Osteoblast (primary cell): ENCODE data around the gene PRSS21. TPM values are rescaled to one million over a fixed set of nuclear protein-coding genes. Genes with fewer than 3 reads are reported as not detected.

ENCODE experiments used
- DNase-seq: peaks from one replicate; pipeline ENCODE4 v3.0.0; 2011; ENCODE audit warnings: low spot score, mixed read lengths; ENCODE audit not compliant: insufficient read length; ENCODE audit errors: missing footprints
- H2AFZ ChIP-seq: 2 replicates; pipeline ENCODE4 v1.6.0; 2011; ENCODE audit warnings: mild to moderate bottlenecking, low read length
- H3K27ac ChIP-seq: 2 replicates; pipeline ENCODE4 v1.5.1; 2011; ENCODE audit warnings: mild to moderate bottlenecking, low read depth, low read length, moderate library complexity
- H3K27me3 ChIP-seq: 2 replicates; pipeline ENCODE4 v1.6.0; 2012; ENCODE audit warnings: mild to moderate bottlenecking, control low read depth, inconsistent platforms, low read length, moderate library complexity; ENCODE audit not compliant: insufficient read depth
- H3K36me3 ChIP-seq: 2 replicates; pipeline ENCODE4 v1.5.1; 2011; ENCODE audit warnings: mild to moderate bottlenecking, low read length, control low read depth, moderate library complexity; ENCODE audit not compliant: insufficient read depth
- H3K4me1 ChIP-seq: 2 replicates; pipeline ENCODE4 v1.5.1; 2011; ENCODE audit warnings: mild to moderate bottlenecking, low read length, control low read depth, moderate library complexity; ENCODE audit not compliant: insufficient read depth
- H3K4me2 ChIP-seq: 2 replicates; pipeline ENCODE4 v1.6.0; 2011; ENCODE audit warnings: mild to moderate bottlenecking, low read length; ENCODE audit not compliant: insufficient read depth
- H3K4me3 ChIP-seq: fragments of 200-600 bp; sonication (generic); 3 replicates; pipeline ENCODE4 v1.5.1; 2012; ENCODE audit warnings: mild to moderate bottlenecking, low read length, inconsistent platforms; ENCODE audit not compliant: insufficient read depth
- H3K79me2 ChIP-seq: 2 replicates; pipeline ENCODE4 v1.6.0; 2012; ENCODE audit warnings: mild to moderate bottlenecking, low read length, control low read depth, inconsistent platforms; ENCODE audit not compliant: insufficient read depth
- H3K9me3 ChIP-seq: 2 replicates; pipeline ENCODE4 v1.5.1; 2011; ENCODE audit warnings: low read depth, low read length, control low read depth
- H4K20me1 ChIP-seq: 2 replicates; pipeline ENCODE4 v1.6.0; 2012; ENCODE audit warnings: mild to moderate bottlenecking, low read length, control low read depth; ENCODE audit not compliant: insufficient read depth
- total RNA-seq: library from RNA; depleted of rRNA; stranded (reverse); fragments of >200 nt; gene quantifications from 2 replicates; pipeline ENCODE4 v1.2.3, GENCODE V29; 2012
- TF ChIP-seq, protein P1 (sequence below): IDR thresholded peaks from 2 replicates; pipeline ENCODE4 v1.5.1; 2011; ENCODE audit warnings: mild to moderate bottlenecking, low read depth, low read length, moderate library complexity; ENCODE audit errors: extremely low read depth

Gene PRSS21
- total RNA-seq, 1 donor: not detected

- Histone ChIP-seq H3K9me3 (no peaks in the 10 kb centered on the region), H2AFZ (no peak overlapping the region), H3K27ac (no peak overlapping the region), H4K20me1 (no peaks in the 10 kb centered on the region), H3K36me3 (no peaks in the 10 kb centered on the region), H3K79me2 (no peaks in the 10 kb centered on the region), H3K4me1 (peaks cover 9% of the 10 kb centered on the region), H3K27me3 (peaks cover 45% of the 10 kb centered on the region), H3K4me3 (no peak overlapping the region), H3K4me2 (no peak overlapping the region)
- DNase-seq: peak; percentile 63
- TF ChIP-seq, protein P1, sequence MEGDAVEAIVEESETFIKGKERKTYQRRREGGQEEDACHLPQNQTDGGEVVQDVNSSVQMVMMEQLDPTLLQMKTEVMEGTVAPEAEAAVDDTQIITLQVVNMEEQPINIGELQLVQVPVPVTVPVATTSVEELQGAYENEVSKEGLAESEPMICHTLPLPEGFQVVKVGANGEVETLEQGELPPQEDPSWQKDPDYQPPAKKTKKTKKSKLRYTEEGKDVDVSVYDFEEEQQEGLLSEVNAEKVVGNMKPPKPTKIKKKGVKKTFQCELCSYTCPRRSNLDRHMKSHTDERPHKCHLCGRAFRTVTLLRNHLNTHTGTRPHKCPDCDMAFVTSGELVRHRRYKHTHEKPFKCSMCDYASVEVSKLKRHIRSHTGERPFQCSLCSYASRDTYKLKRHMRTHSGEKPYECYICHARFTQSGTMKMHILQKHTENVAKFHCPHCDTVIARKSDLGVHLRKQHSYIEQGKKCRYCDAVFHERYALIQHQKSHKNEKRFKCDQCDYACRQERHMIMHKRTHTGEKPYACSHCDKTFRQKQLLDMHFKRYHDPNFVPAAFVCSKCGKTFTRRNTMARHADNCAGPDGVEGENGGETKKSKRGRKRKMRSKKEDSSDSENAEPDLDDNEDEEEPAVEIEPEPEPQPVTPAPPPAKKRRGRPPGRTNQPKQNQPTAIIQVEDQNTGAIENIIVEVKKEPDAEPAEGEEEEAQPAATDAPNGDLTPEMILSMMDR: no peak
These were observed 9.7 kb downstream of the PRSS21 start for GRCh38 chr16:2826591-2827373.

DNA sequence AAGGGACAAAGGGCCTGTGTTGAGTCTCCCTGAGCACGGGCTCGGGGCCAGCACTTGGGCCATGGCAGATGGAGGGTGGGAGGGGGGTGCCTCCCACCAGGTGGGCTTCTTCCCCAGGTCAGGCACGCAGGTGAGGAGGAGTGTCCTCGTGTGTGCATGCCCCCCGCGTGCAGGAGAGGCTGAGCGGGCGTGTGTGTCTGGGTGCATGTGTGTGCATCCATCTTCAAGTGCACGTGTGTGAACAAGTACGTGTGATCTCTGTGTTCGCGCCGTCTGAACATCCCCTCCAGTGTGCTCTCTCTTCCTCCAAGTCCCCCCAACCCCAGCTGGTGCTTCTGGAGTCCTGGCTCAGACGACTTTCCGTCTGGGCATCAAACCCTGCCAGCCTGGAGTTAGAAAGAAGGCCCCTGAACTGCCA, 10.3 kb downstream of the PRSS21 start:
- no peak overlapping the region for H2AFZ ChIP-seq
- H3K4me2 ChIP-seq: no peak overlapping the region
- peaks cover 46% of the 10 kb centered on the region for H3K27me3 ChIP-seq
- peaks cover 9% of the 10 kb centered on the region for H3K4me1 ChIP-seq
- no peaks in the 10 kb centered on the region for H3K36me3 ChIP-seq
- H3K79me2 ChIP-seq: no peaks in the 10 kb centered on the region
- DNase-seq: peak; percentile 68
- H3K4me3 ChIP-seq: no peak overlapping the region
- no peaks in the 10 kb centered on the region for H3K9me3 ChIP-seq
- no peaks in the 10 kb centered on the region for H4K20me1 ChIP-seq
- no peak overlapping the region for H3K27ac ChIP-seq
- TF ChIP-seq, protein P1: no peak

DNA sequence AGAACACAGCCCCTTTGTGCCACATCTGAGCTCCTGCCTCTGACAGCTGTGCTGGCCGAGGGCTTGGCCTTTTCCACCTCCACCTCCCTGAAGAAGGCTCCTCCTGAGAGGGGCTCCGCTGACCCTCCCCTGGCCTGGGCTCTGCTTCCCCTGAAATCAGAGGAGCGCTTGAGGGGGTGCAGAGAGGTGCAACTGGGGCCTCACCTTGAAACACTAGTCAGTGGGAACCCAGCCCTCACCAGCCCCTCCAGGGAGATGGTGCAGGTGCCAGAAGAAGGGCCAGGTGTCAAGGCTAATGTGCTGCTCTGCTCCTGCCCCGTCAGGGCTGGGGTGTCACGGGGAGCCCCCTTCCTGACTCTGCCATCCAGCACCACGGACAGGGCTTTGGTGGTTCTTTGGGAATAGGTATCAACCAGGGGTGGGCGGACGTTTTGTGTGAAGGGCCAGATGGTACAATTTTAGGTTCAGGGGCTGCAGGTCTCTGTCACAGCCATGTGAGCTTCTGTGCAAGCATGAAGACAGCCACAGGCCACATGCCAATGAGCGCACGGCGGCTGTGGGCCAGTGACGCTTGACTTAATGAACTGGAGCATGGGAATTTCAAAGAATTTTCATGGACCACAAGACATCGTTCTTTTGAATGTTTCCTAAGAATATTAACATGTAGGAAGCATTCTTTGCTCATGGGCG, 10.9 kb downstream of the PRSS21 start:
- peaks cover 9% of the 10 kb centered on the region for H3K4me1 ChIP-seq
- no peak overlapping the region for H2AFZ ChIP-seq
- H3K4me2 ChIP-seq: no peak overlapping the region
- peaks cover 44% of the 10 kb centered on the region for H3K27me3 ChIP-seq
- H3K27ac ChIP-seq: no peak overlapping the region
- H4K20me1 ChIP-seq: no peaks in the 10 kb centered on the region
- H3K9me3 ChIP-seq: no peaks in the 10 kb centered on the region
- TF ChIP-seq, protein P1: no peak
- H3K36me3 ChIP-seq: no peaks in the 10 kb centered on the region
- H3K4me3 ChIP-seq: no peak overlapping the region
- H3K79me2 ChIP-seq: no peaks in the 10 kb centered on the region
- DNase-seq: peak; percentile 74

DNA sequence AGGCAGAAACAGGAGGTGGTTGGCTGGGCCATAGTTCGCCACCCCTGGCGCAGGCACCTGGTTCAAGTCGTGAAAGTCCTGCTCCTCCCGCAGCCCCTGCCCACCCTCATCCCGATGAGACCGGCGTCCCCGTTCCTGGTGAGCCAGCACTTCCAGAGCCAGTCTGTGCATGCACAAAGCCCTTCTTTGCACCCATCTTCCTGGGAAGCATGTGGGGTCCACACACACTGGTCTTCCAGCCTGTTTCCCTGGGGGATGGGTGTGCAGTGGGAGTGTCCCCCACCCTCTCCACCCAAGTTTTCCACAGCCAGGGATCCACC, 11.4 kb downstream of the PRSS21 start:
- no peaks in the 10 kb centered on the region for H3K9me3 ChIP-seq
- H3K4me3 ChIP-seq: no peak overlapping the region
- H2AFZ ChIP-seq: no peak overlapping the region
- no peak overlapping the region for H3K4me2 ChIP-seq
- peaks cover 9% of the 10 kb centered on the region for H3K4me1 ChIP-seq
- no peaks in the 10 kb centered on the region for H4K20me1 ChIP-seq
- no peak for DNase-seq
- TF ChIP-seq, protein P1: no peak
- peaks cover 43% of the 10 kb centered on the region for H3K27me3 ChIP-seq
- H3K36me3 ChIP-seq: no peaks in the 10 kb centered on the region
- no peaks in the 10 kb centered on the region for H3K79me2 ChIP-seq
- no peak overlapping the region for H3K27ac ChIP-seq
